NCI-H2196 treated with DMSO at 0.1 percent for 48 hours (cell line): ENCODE data around the gene POLR1D.

Experiments used
- DNase-seq: peaks from one replicate; lab custom pipeline; 2025; ENCODE audit not compliant: unreplicated experiment; lab: John Stamatoyannopoulos, UW

POLR1D gene

DNA sequence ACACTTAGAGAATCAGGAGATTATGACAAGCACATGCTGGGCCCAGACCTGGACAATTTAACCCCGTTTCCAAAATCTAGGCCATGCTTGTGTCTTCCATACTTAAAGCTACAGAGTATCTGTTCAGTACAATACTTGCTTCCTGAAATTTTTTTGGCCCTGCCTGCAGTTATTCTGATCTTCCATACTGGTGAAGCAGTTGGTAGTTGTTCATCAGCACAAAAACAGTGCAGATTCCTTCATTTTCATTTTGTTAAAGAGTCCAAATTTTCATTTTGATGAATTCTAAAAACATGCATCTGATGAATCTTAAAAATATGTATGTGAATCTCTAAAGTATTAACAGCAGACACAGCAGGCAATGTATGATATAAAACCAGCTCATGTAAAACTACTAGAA lies 49.2 kb downstream of the POLR1D start:
- no peak for DNase-seq

DNA sequence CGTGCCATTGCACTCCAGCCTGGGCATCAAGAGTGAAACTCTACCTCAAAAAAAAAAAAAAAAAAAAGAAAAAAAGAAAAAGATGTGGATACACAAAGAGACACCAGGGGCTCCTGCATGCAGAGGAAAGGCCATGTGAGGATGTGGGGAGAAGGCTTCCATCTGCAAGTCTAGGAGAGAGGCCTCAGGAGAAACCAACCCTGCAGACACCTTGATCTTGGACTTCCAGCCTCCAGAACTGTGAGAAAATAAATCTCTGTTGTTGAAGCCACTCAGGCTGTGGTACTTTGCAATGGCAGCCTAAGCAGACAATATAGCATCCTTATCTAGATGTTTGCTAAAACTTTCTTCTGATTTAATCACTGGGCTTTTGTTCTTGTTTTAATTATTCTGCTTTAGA lies 50.3 kb downstream of the POLR1D start:
- DNase-seq = no peak
